GM19023 (cell line): ENCODE data around the gene CNGB1.
"Not testable (repeated sequence)": the region's sequence is repeated elsewhere in the genome, so short reads cannot be mapped to it uniquely, and the experiment has no call there.

Source experiments
- ATAC-seq: cut with Tn5 transposase; IDR thresholded peaks from one replicate; pipeline ENCODE4 v1.9.1; 2021; ENCODE audit warnings: mild to moderate bottlenecking, moderate library complexity; ENCODE audit not compliant: unreplicated experiment

The CNGB1 gene

GRCh38 chr16:57938484-57938883 is 32.4 kb downstream of the CNGB1 start:
- no peak for ATAC-seq

- ATAC-seq = no peak
These were observed 33.1 kb downstream of the CNGB1 start for GRCh38 chr16:57937861-57938260.

- no peak for ATAC-seq
These were observed 35.0 kb downstream of the CNGB1 start for GRCh38 chr16:57935904-57936303.

- ATAC-seq = no peak
These were observed 40.4 kb downstream of the CNGB1 start for GRCh38 chr16:57930533-57930932.

- ATAC-seq = no peak
These were observed 41.7 kb downstream of the CNGB1 start for GRCh38 chr16:57929250-57929649.

GRCh38 chr16:57926041-57926440 is 44.9 kb downstream of the CNGB1 start:
- no peak for ATAC-seq

- no peak for ATAC-seq
These were observed 45.6 kb downstream of the CNGB1 start for GRCh38 chr16:57925310-57925709.

- no peak for ATAC-seq
These were observed 46.4 kb downstream of the CNGB1 start for GRCh38 chr16:57924514-57924913.

- ATAC-seq = no peak
These were observed 47.1 kb downstream of the CNGB1 start for GRCh38 chr16:57923841-57924240.

- ATAC-seq = no peak
These were observed 47.5 kb downstream of the CNGB1 start for GRCh38 chr16:57923418-57923817.

- no peak for ATAC-seq
These were observed 50.1 kb downstream of the CNGB1 start for GRCh38 chr16:57920880-57921229.

- ATAC-seq = no peak
These were observed 50.6 kb downstream of the CNGB1 start for GRCh38 chr16:57920215-57920879.

- ATAC-seq = no peak
These were observed 51.9 kb downstream of the CNGB1 start for GRCh38 chr16:57918994-57919393.

GRCh38 chr16:57918444-57918843 is 52.5 kb downstream of the CNGB1 start:
- ATAC-seq = no peak

GRCh38 chr16:57917929-57918328 is 53.0 kb downstream of the CNGB1 start:
- not testable (repeated sequence) for ATAC-seq

GRCh38 chr16:57917489-57917888 is 53.4 kb downstream of the CNGB1 start:
- not testable (repeated sequence) for ATAC-seq

GRCh38 chr16:57916735-57917438 is 54.0 kb downstream of the CNGB1 start:
- no peak for ATAC-seq

GRCh38 chr16:57915811-57916488 is 55.0 kb downstream of the CNGB1 start:
- ATAC-seq = no peak

GRCh38 chr16:57915267-57915666 is 55.7 kb downstream of the CNGB1 start:
- ATAC-seq = no peak

GRCh38 chr16:57914244-57915173 is 56.4 kb downstream of the CNGB1 start:
- ATAC-seq = no peak
